H1 (cell line): ENCODE measurements around the gene FAM181A. TPM values are rescaled to one million over a fixed set of nuclear protein-coding genes. Genes with fewer than 3 reads are reported as not detected.

Experiments
- RNF2 ChIP-seq: fragments of 200-900, 300-1000 bp; sonication (generic); IDR thresholded peaks from 2 replicates; pipeline ENCODE4 v1.7.1; 2016; ENCODE audit warnings: borderline replicate concordance, low read depth, mild to moderate bottlenecking, antibody characterized with exemption, low read length; ENCODE audit not compliant: poor library complexity, severe bottlenecking; ENCODE audit errors: missing control alignments
- SP1 ChIP-seq: IDR thresholded peaks from 2 replicates; pipeline ENCODE4 v1.6.1; 2011; ENCODE audit warnings: low read depth, low read length
- TEAD4 ChIP-seq: IDR thresholded peaks from 2 replicates; pipeline ENCODE4 v1.6.1; 2012; ENCODE audit warnings: low read depth, low read length, inconsistent platforms, mixed read lengths
- polyA plus RNA-seq, 7 experiments: library from polyadenylated mRNA; depleted of rRNA in 3 of 7; stranded (reverse) in 5 of 7; unstranded in 2 of 7; fragments of >200 nt in 5 of 7; fragments of 200-250 nt in 2 of 7; gene quantifications; 1 replicate in 5 of 7; 2 replicates in 1 of 7; 4 replicates in 1 of 7; pipeline versions ENCODE4 v1.2.1 to v1.2.3, GENCODE V29; 2011 to 2013; ENCODE audit warnings: missing spikeins in 2 of 7, mixed read lengths in 2 of 7
- total RNA-seq: library from RNA; stranded (reverse); fragmentation: NEBNext Ultra II Directional; extraction: Animal tissue kit (Norgen Biotek cat#: 25700); gene quantifications from 2 replicates; pipeline ENCODE4 v1.2.1, GENCODE V29; 2021
- TF ChIP-seq, protein P1 (sequence below), 3 experiments: IDR thresholded peaks; 1 replicate in 2 of 3; 2 replicates in 1 of 3; pipeline versions ENCODE4 v1.5.1 to v1.6.1; 2011; ENCODE audit warnings: low read length in 3 of 3, mild to moderate bottlenecking in 3 of 3, inconsistent platforms in 2 of 3, low read depth in 1 of 3, moderate library complexity in 1 of 3; ENCODE audit not compliant: insufficient read depth in 1 of 3; ENCODE audit errors: control extremely low read depth in 1 of 3
- TF ChIP-seq, protein P2 (sequence below): IDR thresholded peaks from 2 replicates; pipeline ENCODE4 v1.6.1; 2012; ENCODE audit warnings: inconsistent platforms

FAM181A gene
- total and polyA plus RNA-seq, 2 of the 8 experiments (the other 6 are each of a cell fraction or from before 2014, with no cell fraction given): not detected

DNA sequence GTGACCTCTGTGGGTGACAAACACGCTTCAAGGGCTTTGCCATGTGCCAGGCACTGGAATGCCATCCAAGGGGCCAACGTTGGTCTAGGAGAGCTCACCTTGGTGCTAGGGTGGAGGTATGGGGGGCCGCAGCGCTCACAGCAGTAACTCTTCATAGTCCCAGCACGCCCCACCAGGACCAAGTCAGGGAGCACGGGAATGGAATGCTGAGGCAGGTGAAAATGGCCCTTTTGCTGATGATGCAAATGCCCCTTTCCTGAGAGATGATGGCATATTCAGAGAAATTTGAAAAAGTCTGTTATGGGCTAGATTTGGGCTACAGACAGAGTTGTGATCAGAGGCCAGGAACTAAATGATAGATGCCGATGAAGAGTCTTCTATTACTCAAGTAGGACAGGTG lies 10.0 kb upstream of the FAM181A start (continued):
- TF ChIP-seq, protein P1, sequence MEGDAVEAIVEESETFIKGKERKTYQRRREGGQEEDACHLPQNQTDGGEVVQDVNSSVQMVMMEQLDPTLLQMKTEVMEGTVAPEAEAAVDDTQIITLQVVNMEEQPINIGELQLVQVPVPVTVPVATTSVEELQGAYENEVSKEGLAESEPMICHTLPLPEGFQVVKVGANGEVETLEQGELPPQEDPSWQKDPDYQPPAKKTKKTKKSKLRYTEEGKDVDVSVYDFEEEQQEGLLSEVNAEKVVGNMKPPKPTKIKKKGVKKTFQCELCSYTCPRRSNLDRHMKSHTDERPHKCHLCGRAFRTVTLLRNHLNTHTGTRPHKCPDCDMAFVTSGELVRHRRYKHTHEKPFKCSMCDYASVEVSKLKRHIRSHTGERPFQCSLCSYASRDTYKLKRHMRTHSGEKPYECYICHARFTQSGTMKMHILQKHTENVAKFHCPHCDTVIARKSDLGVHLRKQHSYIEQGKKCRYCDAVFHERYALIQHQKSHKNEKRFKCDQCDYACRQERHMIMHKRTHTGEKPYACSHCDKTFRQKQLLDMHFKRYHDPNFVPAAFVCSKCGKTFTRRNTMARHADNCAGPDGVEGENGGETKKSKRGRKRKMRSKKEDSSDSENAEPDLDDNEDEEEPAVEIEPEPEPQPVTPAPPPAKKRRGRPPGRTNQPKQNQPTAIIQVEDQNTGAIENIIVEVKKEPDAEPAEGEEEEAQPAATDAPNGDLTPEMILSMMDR (IDR thresholded peaks at IDR 0.05; ENCODE audit: control extremely low read depth in 1 of 3, insufficient read depth in 1 of 3, low read depth in 1 of 3, low read length in 3 of 3): no peak
- TF ChIP-seq RNF2 (no peak), SP1 (no peak), TEAD4 (no peak)
- TF ChIP-seq, protein P2, sequence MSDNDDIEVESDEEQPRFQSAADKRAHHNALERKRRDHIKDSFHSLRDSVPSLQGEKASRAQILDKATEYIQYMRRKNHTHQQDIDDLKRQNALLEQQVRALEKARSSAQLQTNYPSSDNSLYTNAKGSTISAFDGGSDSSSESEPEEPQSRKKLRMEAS: no peak
- TF ChIP-seq, all 59 proteins: peak for 0
